ENCODE data around the gene PIEZO2.

PIEZO2 gene

DNA sequence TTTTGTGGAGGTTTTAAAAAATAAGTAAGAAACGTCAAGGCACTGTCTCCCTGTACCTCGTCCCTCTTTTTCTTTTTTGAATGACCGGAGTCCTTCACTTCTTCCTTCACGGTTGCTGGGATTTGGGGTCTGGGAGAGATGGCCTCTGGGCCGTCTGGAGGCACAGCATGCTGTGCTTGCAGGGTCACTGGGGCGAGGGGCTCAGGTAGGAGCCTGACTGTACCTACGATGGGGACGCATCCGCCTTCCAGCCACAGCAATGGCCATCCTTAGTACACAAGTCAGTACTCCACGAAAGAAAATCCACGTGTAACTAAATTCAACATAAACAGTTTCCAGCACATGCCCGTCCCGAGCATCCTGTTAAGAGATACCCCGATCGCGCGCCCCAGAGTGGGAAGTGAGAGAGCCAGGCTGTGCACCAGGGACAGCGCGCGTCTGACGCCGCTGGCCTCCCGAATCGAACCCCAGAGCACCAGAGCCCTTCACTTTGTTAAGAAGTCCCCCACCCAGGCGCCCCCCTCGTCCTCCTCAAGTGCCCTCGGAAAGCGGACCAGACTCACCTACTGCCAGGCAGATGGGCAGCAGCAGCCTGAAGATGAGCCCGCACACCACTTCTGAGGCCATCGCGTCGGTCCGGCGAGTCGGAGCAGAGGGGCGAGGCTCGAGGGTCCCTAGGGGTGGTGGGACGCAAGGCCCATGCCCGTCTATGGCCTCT, 1.2 kb downstream of the PIEZO2 start:
- DNase-seq (ENCODE audit: extremely low read depth, insufficient read length): peak; percentile 53
- Histone ChIP-seq H3K4me3 (replicated peaks; ENCODE audit: low read depth, low read length) (peak overlapping the region; percentile 81), H3K27me3 (replicated peaks; ENCODE audit: control insufficient read depth, insufficient read depth, low read length) (no peaks in the 10 kb centered on the region), H3K36me3 (ENCODE audit: control insufficient read depth, insufficient read depth, low read length) (no peaks in the 10 kb centered on the region; the same call in 1 of the 2 replicates)
- TF ChIP-seq, protein P1, sequence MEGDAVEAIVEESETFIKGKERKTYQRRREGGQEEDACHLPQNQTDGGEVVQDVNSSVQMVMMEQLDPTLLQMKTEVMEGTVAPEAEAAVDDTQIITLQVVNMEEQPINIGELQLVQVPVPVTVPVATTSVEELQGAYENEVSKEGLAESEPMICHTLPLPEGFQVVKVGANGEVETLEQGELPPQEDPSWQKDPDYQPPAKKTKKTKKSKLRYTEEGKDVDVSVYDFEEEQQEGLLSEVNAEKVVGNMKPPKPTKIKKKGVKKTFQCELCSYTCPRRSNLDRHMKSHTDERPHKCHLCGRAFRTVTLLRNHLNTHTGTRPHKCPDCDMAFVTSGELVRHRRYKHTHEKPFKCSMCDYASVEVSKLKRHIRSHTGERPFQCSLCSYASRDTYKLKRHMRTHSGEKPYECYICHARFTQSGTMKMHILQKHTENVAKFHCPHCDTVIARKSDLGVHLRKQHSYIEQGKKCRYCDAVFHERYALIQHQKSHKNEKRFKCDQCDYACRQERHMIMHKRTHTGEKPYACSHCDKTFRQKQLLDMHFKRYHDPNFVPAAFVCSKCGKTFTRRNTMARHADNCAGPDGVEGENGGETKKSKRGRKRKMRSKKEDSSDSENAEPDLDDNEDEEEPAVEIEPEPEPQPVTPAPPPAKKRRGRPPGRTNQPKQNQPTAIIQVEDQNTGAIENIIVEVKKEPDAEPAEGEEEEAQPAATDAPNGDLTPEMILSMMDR (IDR thresholded peaks at IDR 0.05; ENCODE audit: insufficient read depth, low read length, poor library complexity, severe bottlenecking): no peak

DNA sequence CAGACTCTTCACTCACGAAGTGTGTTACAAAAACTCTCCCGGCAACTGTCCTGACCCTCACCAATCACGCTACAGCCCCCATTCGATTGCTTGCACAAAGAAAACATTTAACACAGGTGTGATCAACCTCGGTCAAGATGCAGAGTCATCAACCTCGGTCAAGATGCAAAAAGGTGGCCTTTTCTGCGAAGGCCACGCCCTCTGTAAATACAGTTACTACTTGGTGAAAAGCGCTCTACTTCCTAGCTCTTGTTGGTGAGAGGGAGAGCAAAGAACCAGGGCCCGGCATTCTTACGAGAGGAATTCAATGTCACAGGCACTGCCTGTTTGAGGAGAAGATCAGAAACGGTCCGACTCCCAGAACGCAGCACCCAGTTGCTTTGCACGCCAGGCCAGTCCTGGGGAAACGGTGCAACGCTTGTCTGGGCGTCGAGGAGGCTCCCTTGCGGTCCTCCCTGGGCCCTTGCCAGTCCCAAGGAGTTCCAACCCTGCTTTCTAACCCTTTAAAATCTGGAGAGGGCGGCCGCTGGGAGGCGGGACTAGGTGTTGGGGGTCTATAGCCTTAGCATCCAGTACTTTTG, 1.9 kb downstream of the PIEZO2 start:
- Histone ChIP-seq H3K36me3 (ENCODE audit: control insufficient read depth, insufficient read depth, low read length) (no peaks in the 10 kb centered on the region; the same call in 1 of the 2 replicates), H3K27me3 (replicated peaks; ENCODE audit: control insufficient read depth, insufficient read depth, low read length) (no peaks in the 10 kb centered on the region), H3K4me3 (replicated peaks; ENCODE audit: low read depth, low read length) (peak overlapping the region; percentile 81)
- peak; percentile 43 for DNase-seq (ENCODE audit: extremely low read depth, insufficient read length)
- TF ChIP-seq, protein P1 (IDR thresholded peaks at IDR 0.05; ENCODE audit: insufficient read depth, low read length, poor library complexity, severe bottlenecking): no peak

DNA sequence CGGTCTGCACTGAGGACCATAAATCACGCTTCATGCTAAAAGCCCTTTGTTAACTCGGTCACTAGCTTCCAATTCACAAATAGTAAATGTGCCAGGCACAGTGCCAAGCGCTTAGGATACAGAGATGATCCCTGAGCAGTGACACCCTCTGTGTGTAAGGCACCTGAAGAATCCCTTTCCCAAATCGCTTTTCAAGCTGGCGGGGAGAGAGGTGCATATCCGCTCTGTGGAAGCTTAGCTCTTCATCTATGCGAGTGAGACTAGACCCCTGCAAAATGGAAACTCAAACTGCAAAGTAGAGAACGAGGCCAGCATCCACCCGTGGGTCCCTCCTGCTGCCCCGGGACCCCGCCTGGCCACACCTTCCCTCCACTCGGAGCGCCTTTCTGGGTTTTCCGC, 2.4 kb downstream of the PIEZO2 start:
- Histone ChIP-seq H3K27me3 (replicated peaks; ENCODE audit: control insufficient read depth, insufficient read depth, low read length) (no peaks in the 10 kb centered on the region), H3K4me3 (replicated peaks; ENCODE audit: low read depth, low read length) (peak overlapping the region; percentile 81), H3K36me3 (ENCODE audit: control insufficient read depth, insufficient read depth, low read length) (no peaks in the 10 kb centered on the region; the same call in 1 of the 2 replicates)
- DNase-seq (ENCODE audit: extremely low read depth, insufficient read length): no peak
- TF ChIP-seq, protein P1 (IDR thresholded peaks at IDR 0.05; ENCODE audit: insufficient read depth, low read length, poor library complexity, severe bottlenecking): no peak

DNA sequence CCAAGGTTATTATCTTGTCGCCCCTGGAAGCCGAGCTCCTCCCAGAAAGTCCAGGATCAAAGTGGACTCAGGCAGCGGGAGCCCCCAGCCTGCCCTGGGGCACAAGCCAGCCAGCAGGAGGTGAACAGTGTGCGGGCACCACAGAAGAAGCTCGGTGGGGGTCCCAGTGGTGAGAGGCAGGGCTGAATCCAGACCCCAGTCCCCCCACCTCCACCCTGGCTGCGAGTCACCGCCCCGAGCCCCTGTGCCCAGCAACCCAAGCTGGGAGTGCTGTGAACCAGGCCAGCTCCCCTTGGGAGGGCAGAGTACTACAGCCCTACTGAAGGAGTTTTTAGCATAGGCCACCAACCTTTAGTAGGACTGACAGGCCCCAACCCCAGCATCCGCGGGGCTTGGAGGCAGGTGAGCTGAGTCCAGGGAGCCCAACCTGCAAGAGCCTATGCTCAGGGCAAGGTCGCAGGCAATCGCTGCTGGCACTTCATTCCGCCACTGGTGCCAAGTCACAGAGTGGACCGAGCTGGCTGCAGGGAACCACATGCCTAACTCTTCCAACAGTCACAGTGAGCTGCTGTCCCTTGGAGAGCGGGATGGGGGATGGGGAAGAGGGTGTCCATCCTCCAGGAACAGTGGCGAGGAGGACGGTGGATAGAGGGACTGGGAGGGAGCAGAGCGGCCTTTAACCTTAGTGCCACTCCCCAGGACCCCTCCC, 3.0 kb downstream of the PIEZO2 start:
- TF ChIP-seq, protein P1 (IDR thresholded peaks at IDR 0.05; ENCODE audit: insufficient read depth, low read length, poor library complexity, severe bottlenecking): no peak
- Histone ChIP-seq H3K4me3 (replicated peaks; ENCODE audit: low read depth, low read length) (peak overlapping the region; percentile 81), H3K27me3 (replicated peaks; ENCODE audit: control insufficient read depth, insufficient read depth, low read length) (no peaks in the 10 kb centered on the region), H3K36me3 (ENCODE audit: control insufficient read depth, insufficient read depth, low read length) (peaks cover 2% of the 10 kb centered on the region)
- DNase-seq (ENCODE audit: extremely low read depth, insufficient read length): no peak

DNA sequence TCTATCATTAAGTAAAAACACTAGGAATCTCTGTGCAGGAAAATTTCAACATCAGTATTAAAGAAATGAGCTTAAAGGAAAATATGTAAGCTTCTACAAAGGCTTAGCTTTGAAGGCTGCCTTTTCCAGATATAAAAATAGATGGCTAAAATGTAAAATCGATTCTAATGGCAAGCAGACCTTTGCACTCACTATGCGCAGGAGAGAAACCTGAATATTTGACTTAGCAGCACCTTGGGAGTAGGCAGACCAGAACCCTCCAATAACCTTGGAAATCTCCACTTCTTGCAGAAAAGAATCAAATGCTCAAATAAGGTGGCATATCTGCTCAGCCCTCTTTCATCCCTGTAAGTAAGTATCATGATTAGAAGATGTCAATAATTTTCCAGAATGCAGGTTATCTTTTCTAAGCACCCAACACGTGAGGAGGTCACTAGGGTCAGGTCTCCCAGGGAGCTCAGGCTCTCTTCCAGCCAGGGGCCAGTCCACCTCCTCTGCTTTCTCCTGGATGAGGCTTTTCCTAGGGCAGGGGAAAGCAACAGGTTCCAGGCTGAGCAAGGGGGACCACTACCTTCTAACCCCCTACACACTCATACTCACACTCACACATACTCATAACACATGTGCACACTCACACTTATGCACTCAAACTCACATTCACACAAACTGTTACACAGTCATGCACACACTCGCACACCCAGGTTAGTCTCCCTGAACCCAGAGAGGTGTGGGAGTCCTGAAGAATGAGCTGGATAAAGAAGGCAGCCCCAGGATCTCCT, 3.8 kb downstream of the PIEZO2 start:
- TF ChIP-seq, protein P1 (IDR thresholded peaks at IDR 0.05; ENCODE audit: insufficient read depth, low read length, poor library complexity, severe bottlenecking): no peak
- no peak for DNase-seq (ENCODE audit: extremely low read depth, insufficient read length)
- Histone ChIP-seq H3K27me3 (replicated peaks; ENCODE audit: control insufficient read depth, insufficient read depth, low read length) (no peaks in the 10 kb centered on the region), H3K4me3 (replicated peaks; ENCODE audit: low read depth, low read length) (peak overlapping the region; percentile 81), H3K36me3 (ENCODE audit: control insufficient read depth, insufficient read depth, low read length) (peaks cover 5% of the 10 kb centered on the region)

All from GM06990 (cell line).